H1 (cell line): ENCODE results near the gene TSPEAR. TPM values are rescaled to one million over a fixed set of nuclear protein-coding genes. Genes with fewer than 3 reads are reported as not detected.
"Not testable (repeated sequence)": the region's sequence is repeated elsewhere in the genome, so short reads cannot be mapped to it uniquely, and the experiment has no call there.

ENCODE experiments used
- CTCF ChIA-PET: fragments of 300-600 bp; sonication (Branson Sonifier 250); formaldehyde crosslinking; loops from one replicate; lab custom pipeline; 2021; ENCODE audit not compliant: partially characterized antibody; lab: Charles Lee
- POLR2A ChIA-PET: fragments of 300-600 bp; sonication (Branson Sonifier 250); formaldehyde crosslinking; loops from one replicate; lab custom pipeline; 2021; ENCODE audit warnings: inconsistent platforms; ENCODE audit not compliant: partially characterized antibody; lab: Charles Lee
- DNase-seq, 2 experiments: peaks; one replicate each; pipeline versions ENCODE4 v3.0.0 to v3.0.0-alpha.2; 2010 to 2022; ENCODE audit warnings: low spot score in 2 of 2, low read depth in 1 of 2, mixed read lengths in 1 of 2
- FAIRE-seq: peaks from 2 replicates; lab custom pipeline; 2011; peaks lifted over from hg19 to GRCh38; lab: Jason Lieb, UNC
- H2AFZ ChIP-seq: 2 replicates; pipeline ENCODE4 v1.8.1; 2012; ENCODE audit warnings: low read length, inconsistent platforms
- H2AK5ac ChIP-seq: 2 replicates; pipeline ENCODE4 v1.6.1; 2013; ENCODE audit warnings: low read depth, low read length
- H2BK120ac ChIP-seq: replicated peaks from 2 replicates; pipeline ENCODE3; 2013; ENCODE audit warnings: low read depth, low read length, inconsistent platforms
- H2BK12ac ChIP-seq: 2 replicates; pipeline ENCODE4 v1.6.1; 2013; ENCODE audit warnings: low read depth, low read length
- H2BK15ac ChIP-seq: 2 replicates; pipeline ENCODE4 v1.6.1; 2013; ENCODE audit warnings: low read length
- H2BK20ac ChIP-seq: 2 replicates; pipeline ENCODE4 v1.6.1; 2013; ENCODE audit warnings: low read length
- H2BK5ac ChIP-seq: 2 replicates; pipeline ENCODE4 v1.6.1; 2013; ENCODE audit warnings: low read depth, low read length
- H3K14ac ChIP-seq: 2 replicates; pipeline ENCODE4 v1.6.1; 2013; ENCODE audit warnings: inconsistent platforms; ENCODE audit not compliant: insufficient read length
- H3K18ac ChIP-seq: 2 replicates; pipeline ENCODE4 v1.6.1; 2013; ENCODE audit warnings: low read length; ENCODE audit errors: extremely low read depth
- H3K23ac ChIP-seq: 2 replicates; pipeline ENCODE4 v1.6.1; 2013; ENCODE audit warnings: inconsistent platforms; ENCODE audit not compliant: insufficient read length
- H3K23me2 ChIP-seq: 2 replicates; pipeline ENCODE4 v1.6.1; 2013; ENCODE audit warnings: low read depth, low read length
- H3K27ac ChIP-seq: 2 replicates; pipeline ENCODE4 v1.6.1; 2011; ENCODE audit warnings: low read depth, low read length, inconsistent platforms
- H3K27me3 ChIP-seq, 4 experiments: replicated peaks in 1 of 4; 1 replicate in 1 of 4; 2 replicates in 3 of 4; pipeline versions ENCODE4 v1.6.1 to v1.8.1; 2011 to 2013; ENCODE audit warnings: low read length in 3 of 4, mild to moderate bottlenecking in 3 of 4, inconsistent platforms in 2 of 4, mixed read lengths in 2 of 4, moderate library complexity in 1 of 4; ENCODE audit not compliant: control insufficient read depth in 3 of 4, insufficient read depth in 3 of 4; ENCODE audit errors: extremely low read depth in 1 of 4
- H3K36me3 ChIP-seq, 4 experiments: 2 replicates each; pipeline versions ENCODE4 v1.6.1 to v1.8.1; 2011 to 2013; ENCODE audit warnings: mild to moderate bottlenecking in 4 of 4, low read length in 3 of 4, moderate library complexity in 2 of 4, control low read depth in 1 of 4, inconsistent platforms in 1 of 4; ENCODE audit not compliant: insufficient read depth in 4 of 4, control insufficient read depth in 2 of 4
- H3K4ac ChIP-seq: replicated peaks from 2 replicates; pipeline ENCODE3; 2013; ENCODE audit warnings: low read length, low read depth, mixed read lengths, inconsistent platforms; ENCODE audit not compliant: insufficient read length
- H3K4me1 ChIP-seq, 4 experiments: replicated peaks in 1 of 4; 1 replicate in 1 of 4; 2 replicates in 3 of 4; pipeline versions ENCODE4 v1.6.1 to v1.8.1; 2011 to 2013; ENCODE audit warnings: low read length in 3 of 4, inconsistent platforms in 2 of 4, mixed read lengths in 1 of 4; ENCODE audit not compliant: insufficient read depth in 4 of 4, control insufficient read depth in 3 of 4
- H3K4me2 ChIP-seq, 2 experiments: 2 replicates each; pipeline versions ENCODE4 v1.6.1 to v1.8.1; 2011 to 2013; ENCODE audit warnings: low read depth in 2 of 2, low read length in 2 of 2, control low read depth in 1 of 2, inconsistent platforms in 1 of 2, mild to moderate bottlenecking in 1 of 2; ENCODE audit not compliant: insufficient read depth in 1 of 2
- H3K4me3 ChIP-seq, 4 experiments: fragments of 200-600, 300-600 bp in 1 of 4; sonication (generic), shearing (Covaris generic), sonication (Bioruptor Twin) in 1 of 4; 2 replicates each; pipeline versions ENCODE4 v1.5.1 to v1.8.1; 2011 to 2016; ENCODE audit warnings: low read length in 4 of 4, low read depth in 3 of 4, control low read depth in 2 of 4, inconsistent platforms in 2 of 4, mild to moderate bottlenecking in 2 of 4, mixed read lengths in 1 of 4, moderate library complexity in 1 of 4; ENCODE audit not compliant: insufficient read depth in 2 of 4; ENCODE audit errors: extremely low read depth in 1 of 4
- H3K56ac ChIP-seq: replicated peaks from 2 replicates; pipeline ENCODE3; 2013; ENCODE audit warnings: low read depth, mild to moderate bottlenecking, mixed read lengths, low read length, inconsistent platforms; ENCODE audit not compliant: insufficient read length
- H3K79me1 ChIP-seq: 2 replicates; pipeline ENCODE4 v1.6.1; 2013; ENCODE audit warnings: low read depth, low read length, control low read depth
- H3K79me2 ChIP-seq, 2 experiments: 2 replicates each; pipeline versions ENCODE4 v1.6.1 to v1.8.1; 2012 to 2013; ENCODE audit warnings: low read length in 2 of 2, mild to moderate bottlenecking in 2 of 2, inconsistent platforms in 1 of 2; ENCODE audit not compliant: insufficient read depth in 2 of 2, control insufficient read depth in 1 of 2
- H3K9ac ChIP-seq, 4 experiments: replicated peaks in 1 of 4; 1 replicate in 1 of 4; 2 replicates in 3 of 4; pipeline versions ENCODE4 v1.6.1 to v1.8.1; 2011 to 2013; ENCODE audit warnings: low read depth in 3 of 4, low read length in 3 of 4, control low read depth in 2 of 4, mild to moderate bottlenecking in 2 of 4, moderate library complexity in 2 of 4, inconsistent platforms in 1 of 4; ENCODE audit errors: extremely low read depth in 1 of 4
- H3K9me3 ChIP-seq, 2 experiments: 2 replicates each; pipeline versions ENCODE4 v1.6.1 to v1.8.1; 2012 to 2013; ENCODE audit warnings: mild to moderate bottlenecking in 2 of 2, moderate library complexity in 2 of 2, control low read depth in 1 of 2, inconsistent platforms in 1 of 2, low read depth in 1 of 2, low read length in 1 of 2, mixed read lengths in 1 of 2; ENCODE audit not compliant: insufficient read depth in 2 of 2
- H4K20me1 ChIP-seq, 2 experiments: replicated peaks in 1 of 2; 2 replicates each; pipeline versions ENCODE3 to v1.8.1; 2011 to 2013; ENCODE audit warnings: inconsistent platforms in 2 of 2, low read length in 2 of 2, mild to moderate bottlenecking in 1 of 2; ENCODE audit not compliant: insufficient read depth in 2 of 2, control insufficient read depth in 1 of 2
- H4K5ac ChIP-seq: 2 replicates; pipeline ENCODE4 v1.6.1; 2013; ENCODE audit warnings: low read length, low read depth, mixed read lengths, inconsistent platforms; ENCODE audit not compliant: insufficient read length
- H4K8ac ChIP-seq: 2 replicates; pipeline ENCODE4 v1.8.0; 2013; ENCODE audit warnings: mild to moderate bottlenecking, moderate library complexity, low read length, inconsistent platforms; ENCODE audit not compliant: insufficient read depth; ENCODE audit errors: extremely low read depth
- H4K91ac ChIP-seq: replicated peaks from 2 replicates; pipeline ENCODE3; 2013; ENCODE audit warnings: low read length, mixed read lengths, inconsistent platforms; ENCODE audit not compliant: insufficient read length
- KDM1A ChIP-seq: fragments of 200-600, 300-600 bp; sonication (generic); IDR thresholded peaks from 2 replicates; pipeline ENCODE4 v1.7.1; 2016; ENCODE audit warnings: mild to moderate bottlenecking, low read length, borderline replicate concordance
- WGBS, 2 experiments: shearing (Covaris generic) in 1 of 2; methylation state at CpG; one replicate each; pipeline versions ENCODE4 v1.1.6 to v1.1.7; 2013 to 2015; ENCODE audit warnings: low lambda C conversion rate in 2 of 2, mixed read lengths in 2 of 2, inconsistent platforms in 1 of 2, low coverage in 1 of 2, missing lambda C conversion rate in 1 of 2; ENCODE audit not compliant: insufficient replicate concordance in 2 of 2, insufficient coverage in 1 of 2, insufficient read length in 1 of 2; ENCODE audit errors: extremely low coverage in 1 of 2, missing lambda C conversion rate in 1 of 2; 5-methylcytosine and 5-hydroxymethylcytosine counted together
- polyA plus RNA-seq, 7 experiments: library from polyadenylated mRNA; depleted of rRNA in 3 of 7; stranded (reverse) in 5 of 7; unstranded in 2 of 7; fragments of >200 nt in 5 of 7; fragments of 200-250 nt in 2 of 7; gene quantifications; 1 replicate in 5 of 7; 2 replicates in 1 of 7; 4 replicates in 1 of 7; pipeline versions ENCODE4 v1.2.1 to v1.2.3, GENCODE V29; 2011 to 2013; ENCODE audit warnings: missing spikeins in 2 of 7, mixed read lengths in 2 of 7
- total RNA-seq: library from RNA; stranded (reverse); fragmentation: NEBNext Ultra II Directional; extraction: Animal tissue kit (Norgen Biotek cat#: 25700); gene quantifications from 2 replicates; pipeline ENCODE4 v1.2.1, GENCODE V29; 2021

Gene TSPEAR
- total and polyA plus RNA-seq, 2 of the 8 experiments (the other 6 are each of a cell fraction or from before 2014, with no cell fraction given): 0.58 to 0.89 TPM

GRCh38 chr21:44646366-44647221 lies 64.8 kb downstream of the TSPEAR start, which contains the start of gene KRTAP10-11:
Gene KRTAP10-11, plus strand, starts transcription at chr21:44646414. Its CDS starts 45 bp downstream, at chr21:44646459.
- not testable (repeated sequence) for H3K27ac ChIP-seq, H4K8ac ChIP-seq, H3K27me3 ChIP-seq, H3K9ac ChIP-seq, H3K4me3 ChIP-seq, H2BK120ac ChIP-seq, H4K5ac ChIP-seq, H2AFZ ChIP-seq, H3K79me2 ChIP-seq, H3K79me1 ChIP-seq, H3K4ac ChIP-seq, DNase-seq, H3K4me2 ChIP-seq, H3K23ac ChIP-seq, H3K9me3 ChIP-seq, H2BK20ac ChIP-seq, FAIRE-seq, H3K23me2 ChIP-seq, H4K20me1 ChIP-seq, H3K14ac ChIP-seq, H3K56ac ChIP-seq, H4K91ac ChIP-seq, H3K36me3 ChIP-seq
- Histone ChIP-seq H3K18ac (peak within 1 kb of the TSS; percentile 60), H2BK15ac (peak within 1 kb of the TSS; percentile 61; the same call in 1 of the 2 replicates), H2AK5ac (0 out of 2 replicates have a peak within 1 kb of the TSS, but pooled peaks have one; percentile 6), H2BK5ac (peak within 1 kb of the TSS; percentile 24), H2BK12ac (peak within 1 kb of the TSS; percentile 80; the same call in 1 of the 2 replicates), H3K4me1 (peaks cover 0 to 14% (median 4%) of the 10 kb centered on the region in 4 experiments; a peak in 3 of 7 replicates)
- WGBS, 2 experiments: 94% methylated on average over 9 of the region's 21 CpGs; no CpG with 5 or more reads in 1 of the 2 experiments
- ChIA-PET POLR2A (interaction anchor here (1.1 kb wide), 1 partner anchor 39 kb away, joined by 4 read pairs; no protein-coding TSS in a partner anchor), CTCF (interaction anchor here (0.6 to 2.5 kb wide), 6 partner anchors 9 to 153 kb away, joined by 3 to 8 read pairs (median 5); no protein-coding TSS in a partner anchor)
- TF ChIP-seq KDM1A: 0 out of 2 replicates have a peak, but pooled peaks have one; percentile 27
